Fibroblast of skin of scalp (primary cell): ENCODE data around the gene TSPOAP1.
A peak's percentile ranks its signal among the peaks of the same experiment; 100 is the strongest.

Experiments
- DNase-seq: peaks from one replicate; pipeline ENCODE4 v3.0.0-alpha.2; 2013

TSPOAP1 gene

DNA sequence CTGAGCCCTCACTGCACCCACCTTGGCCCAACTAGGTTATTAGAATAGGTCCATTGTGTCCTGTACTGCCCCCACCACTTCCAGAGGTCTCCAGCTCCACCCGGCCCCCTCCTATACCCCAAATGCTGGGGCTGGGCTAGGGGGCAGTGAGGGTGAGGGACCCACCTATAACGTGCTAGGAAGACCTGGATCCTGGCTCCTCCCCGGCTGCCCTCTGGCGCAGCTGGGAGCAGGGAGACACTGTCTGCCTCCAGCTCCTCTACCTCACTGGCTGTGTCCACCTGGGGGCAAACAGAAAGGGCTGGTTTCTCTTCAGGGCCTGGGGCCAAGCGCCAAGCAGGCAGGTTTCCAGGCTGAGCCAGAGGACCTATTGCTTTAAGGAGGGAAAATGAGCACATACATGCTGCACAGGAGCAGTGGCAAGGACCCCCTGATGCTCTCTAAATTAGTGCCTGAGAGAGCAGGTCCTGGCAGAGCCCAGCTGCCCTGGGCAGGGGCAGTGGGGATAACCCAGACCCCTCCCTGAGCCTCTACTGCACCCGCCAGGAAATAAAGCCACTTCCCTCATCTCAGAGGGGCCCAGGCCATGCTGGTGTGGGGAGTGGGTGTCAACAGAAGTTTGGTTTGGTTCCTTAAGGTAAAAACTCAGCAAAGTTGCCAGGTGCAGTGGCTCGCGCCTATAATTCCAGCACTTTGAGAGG, 12.2 kb downstream of the TSPOAP1 start:
- no peak for DNase-seq

DNA sequence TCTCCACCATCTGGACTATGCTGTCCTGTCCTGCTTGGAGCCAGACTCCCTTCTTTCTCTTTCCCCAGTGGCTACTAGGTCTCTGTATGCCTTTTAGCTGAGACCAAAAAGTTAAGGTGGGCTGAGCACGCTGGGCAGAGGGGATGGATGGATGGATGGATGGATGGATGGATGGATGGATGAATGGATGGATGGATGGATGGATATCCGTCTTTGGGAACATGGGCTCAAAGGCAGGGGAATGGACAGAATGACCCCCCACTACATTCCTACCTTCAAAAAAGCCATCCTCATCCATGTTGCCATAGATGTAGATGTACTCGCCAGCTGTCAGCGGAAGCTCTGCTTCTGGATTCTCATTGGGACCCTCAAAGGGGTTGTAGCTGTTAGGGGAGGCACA, 12.8 kb downstream of the TSPOAP1 start:
- no peak for DNase-seq

DNA sequence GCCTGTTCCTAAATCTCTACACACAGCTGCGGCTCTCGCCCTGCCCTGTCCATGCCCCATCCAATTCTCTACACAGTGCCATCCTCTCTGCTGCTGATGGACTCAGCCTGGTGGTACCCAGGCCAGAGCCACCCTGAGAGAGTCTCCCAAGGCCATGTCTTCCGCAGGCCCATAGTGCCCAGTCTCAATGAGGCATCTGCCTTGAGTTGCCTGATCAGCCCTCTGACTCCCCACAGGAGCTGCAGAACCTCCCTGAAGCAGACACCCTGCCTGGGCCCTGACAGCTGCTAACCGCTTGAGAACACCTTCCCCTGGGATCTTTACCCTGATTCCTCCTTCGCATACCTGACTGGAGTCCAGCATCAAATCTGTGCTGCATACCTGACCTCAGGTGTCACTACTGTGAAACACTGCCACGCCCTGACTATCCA, 13.3 kb downstream of the TSPOAP1 start:
- no peak for DNase-seq

DNA sequence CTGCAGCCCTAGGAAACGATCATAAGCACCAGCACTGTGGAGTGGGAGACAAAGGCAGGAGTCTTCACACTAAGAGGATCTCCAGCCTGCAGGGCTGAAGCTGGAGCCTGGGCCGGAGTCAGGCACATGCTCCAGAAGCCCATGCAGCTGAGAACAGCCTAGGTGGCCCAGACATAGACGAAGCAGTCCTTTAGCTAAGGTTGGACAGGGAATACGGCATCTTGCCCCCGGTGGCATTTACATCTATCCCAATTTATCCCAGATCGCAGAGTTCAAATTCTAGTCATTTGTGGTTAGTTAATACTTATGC, 13.9 kb downstream of the TSPOAP1 start:
- DNase-seq = no peak

DNA sequence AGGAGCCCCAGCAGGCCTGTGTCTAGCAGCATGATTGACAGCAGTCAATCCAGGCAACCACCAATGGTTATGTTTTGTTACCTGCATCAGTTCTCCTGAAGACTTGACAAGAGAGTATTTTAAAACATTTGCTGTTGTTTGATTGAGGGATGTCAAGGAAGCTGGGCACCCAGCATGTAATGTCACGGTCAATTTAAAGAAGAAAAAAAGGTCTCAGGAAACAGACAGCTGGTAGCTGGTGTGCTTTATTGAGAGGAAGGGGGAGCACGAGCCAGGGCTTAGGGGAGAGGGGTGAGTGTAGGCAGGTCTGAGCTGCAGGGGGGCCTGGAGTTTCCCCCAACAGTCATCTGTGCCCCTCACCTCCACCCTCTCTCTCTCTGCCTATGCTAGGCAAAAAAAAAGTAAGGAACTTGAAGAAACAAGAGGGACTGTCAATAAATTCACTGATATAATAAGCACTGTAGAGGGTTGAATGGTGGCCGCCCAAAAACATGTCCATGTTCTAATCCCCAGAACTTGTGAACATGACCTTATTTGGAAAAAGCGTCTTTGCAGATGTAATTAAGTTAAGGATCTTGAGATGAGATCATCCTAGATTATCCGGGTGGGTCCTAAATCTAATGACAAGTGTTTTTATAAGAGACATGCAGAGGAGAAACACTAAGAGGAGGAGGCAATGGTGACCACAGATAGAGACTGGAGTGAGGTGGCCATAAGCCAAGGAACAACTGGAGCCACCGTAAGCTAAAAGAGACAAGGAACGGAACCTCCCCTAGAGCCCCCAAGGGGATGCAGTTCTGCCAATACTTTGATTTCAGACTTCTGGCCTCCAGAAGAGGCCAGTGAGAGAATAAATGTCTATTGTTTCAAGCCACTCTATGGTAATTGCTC, 14.5 kb downstream of the TSPOAP1 start:
- no peak for DNase-seq

DNA sequence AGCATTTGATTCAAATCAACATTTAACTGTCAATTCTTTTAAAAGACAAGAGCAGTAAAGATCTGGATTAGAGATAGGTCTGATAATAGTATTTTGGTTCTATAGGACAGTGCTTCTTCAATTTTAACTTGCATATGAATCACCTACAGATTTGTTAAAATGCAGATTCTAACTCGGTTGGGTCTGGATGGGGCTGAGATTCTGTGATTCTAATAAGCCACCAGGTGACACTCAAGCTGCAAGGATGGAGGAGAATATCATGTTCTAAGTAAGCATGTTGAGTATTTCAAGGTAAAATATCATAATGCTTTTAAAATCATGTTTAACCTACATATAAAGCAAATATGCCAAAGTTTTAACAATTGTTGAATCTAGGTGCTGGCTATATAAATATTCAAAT, 15.8 kb downstream of the TSPOAP1 start:
- DNase-seq = no peak

DNA sequence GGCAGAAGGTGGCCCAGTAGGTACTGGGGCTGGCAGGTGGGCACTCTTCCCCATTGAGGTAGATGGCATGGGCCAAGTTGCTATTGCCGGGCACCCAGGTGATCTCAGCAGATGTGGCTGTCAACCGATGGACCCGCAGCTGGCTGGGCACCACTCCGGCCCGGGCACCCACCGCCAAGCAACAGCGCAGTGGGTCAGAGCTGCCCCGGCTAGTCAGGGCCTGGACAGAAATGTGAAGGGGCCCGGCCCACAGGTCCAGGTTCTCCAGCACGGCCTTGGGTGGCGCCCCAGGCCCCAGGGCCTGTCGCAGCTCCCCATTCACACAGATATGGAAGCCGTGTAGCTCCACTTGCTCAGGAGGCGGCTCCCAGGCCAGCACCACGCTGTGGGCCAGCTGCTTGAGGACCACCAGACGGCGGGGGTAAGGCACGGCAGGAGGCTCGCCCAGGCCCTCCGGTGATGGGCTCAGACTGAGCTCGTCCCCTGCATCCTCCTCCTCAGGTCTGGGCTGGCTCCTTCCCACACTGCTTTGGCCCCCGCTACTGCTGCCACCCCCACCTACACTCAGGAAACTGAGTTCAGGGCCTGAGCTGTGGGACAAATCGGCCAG, 16.5 kb downstream of the TSPOAP1 start:
- no peak for DNase-seq

DNA sequence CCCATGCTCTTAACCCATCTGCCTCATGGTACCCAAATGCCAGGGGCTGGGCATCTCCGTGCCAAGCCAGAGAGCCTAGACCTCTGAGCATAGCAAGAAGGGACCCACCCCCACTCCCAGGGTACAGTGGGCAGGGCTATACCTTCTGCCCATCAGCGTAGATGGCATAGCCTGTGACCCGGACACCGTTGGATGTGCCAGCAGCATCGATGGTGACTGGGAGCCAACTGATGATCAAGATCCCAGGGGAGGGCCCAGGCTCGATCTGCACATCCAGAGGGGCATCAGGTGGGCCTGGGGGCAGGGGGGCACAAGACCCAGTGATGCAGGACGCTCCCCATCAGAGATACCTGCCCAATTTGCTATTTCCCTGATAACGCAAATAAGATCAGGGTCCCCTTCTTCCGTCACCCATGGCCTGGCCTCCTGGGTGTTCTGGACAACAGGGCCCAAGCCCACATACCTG, 17.1 kb downstream of the TSPOAP1 start:
- DNase-seq = no peak

DNA sequence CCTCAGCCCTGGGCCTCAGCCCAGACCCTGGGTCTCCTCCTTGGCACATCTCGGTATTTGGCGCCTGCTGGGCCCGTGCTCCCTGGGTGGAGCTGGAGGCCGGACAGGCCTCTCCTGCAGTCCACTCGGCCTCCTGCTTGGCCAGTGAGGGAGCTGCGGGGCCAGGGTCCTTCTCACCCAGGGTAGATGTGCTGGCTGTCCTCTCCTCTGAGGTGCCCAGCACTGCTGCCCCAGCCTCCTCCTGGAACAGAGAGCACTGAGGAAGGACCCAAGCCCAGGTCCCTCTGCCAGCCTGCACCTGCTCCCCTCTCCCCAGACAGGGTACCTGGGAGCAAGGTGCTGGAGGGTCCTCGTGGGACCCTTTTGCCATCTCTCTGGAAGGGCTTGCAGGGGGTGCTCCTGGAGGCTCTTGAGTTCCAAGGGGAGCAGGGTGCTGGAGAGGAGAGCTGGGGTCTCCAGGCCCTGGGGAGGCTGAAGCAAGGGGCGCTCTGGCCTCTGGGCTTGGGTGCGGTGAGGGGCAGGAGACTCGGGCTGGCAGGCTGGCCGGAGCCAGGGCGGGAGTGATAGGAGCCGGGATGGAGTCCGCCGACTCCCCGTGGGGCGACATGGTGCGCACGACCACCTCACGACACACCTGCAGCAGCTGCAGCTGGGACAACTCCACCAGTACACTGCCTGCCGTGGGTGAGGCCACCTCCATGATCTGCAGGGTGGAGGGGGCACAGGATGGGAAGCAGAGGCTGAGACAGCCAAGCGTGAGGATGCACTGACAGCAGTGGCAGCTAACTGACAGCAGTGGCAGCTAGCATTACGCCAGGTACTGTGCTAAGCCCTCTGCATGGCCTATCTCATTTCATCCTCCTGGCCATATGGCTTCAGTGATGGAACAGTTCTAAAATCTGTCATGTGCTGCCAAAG, 17.8 kb downstream of the TSPOAP1 start:
- DNase-seq = no peak

DNA sequence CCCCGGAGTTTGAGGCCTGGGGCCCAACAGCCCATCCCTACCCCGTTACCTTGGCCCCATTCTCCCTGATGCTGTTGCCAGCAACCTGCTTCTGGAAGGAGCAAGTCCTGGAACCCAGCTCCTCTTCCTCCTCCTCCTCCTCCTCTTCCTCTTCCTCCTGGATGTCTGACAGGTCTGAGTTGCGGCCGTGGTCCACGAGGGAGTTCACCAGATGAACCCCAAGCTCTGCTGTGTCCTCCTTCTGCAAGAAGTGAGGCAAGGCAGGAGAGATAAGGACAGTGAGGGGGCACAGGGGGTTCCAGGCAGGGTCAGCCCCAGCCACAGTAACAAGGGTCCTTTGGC, 18.7 kb downstream of the TSPOAP1 start:
- DNase-seq = no peak

DNA sequence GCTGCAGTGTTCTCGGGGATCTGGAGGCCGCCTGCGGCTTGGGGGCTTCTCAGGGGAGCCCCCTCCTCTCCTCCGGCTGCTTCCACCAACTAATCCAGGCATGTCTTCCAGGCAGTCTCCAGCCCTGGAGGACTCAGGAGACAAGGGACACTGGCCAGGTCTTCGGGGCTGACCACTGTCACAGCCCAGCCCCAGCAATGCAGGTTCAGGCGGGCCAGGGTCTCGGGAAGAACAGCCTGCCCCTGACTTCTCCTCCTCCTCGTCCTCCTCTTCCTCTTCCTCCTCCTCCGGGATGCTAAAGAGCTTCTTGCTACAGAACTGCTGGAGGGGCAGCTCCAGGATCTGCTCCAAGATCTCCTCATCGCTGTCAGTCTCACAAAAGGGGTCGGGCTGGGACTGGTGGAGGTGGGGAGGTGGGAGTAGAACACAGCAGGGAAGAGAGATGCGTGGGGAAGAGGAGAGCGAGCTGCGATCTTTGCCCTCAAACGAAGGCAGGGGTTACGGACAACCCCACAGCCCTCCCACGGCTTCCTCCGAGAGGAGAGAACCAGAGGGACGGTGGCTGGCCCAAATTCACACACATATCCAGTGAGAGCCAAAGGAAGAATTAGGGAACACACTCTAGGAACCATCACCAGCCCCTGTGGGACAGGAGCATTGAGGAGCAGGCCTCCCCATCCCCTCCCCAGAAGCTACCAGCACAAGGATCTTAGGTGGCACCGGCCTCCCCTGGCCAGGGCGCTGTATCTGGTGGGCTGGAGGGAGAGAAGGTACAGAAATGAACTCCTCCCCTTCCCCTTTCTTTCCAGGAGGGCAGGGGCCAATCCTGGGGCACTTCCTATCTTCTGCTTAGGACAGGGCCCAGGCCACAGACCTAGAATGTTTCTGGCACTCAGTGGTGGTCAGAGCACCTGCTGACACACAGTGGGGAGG, 19.3 kb downstream of the TSPOAP1 start:
- no peak for DNase-seq

DNA sequence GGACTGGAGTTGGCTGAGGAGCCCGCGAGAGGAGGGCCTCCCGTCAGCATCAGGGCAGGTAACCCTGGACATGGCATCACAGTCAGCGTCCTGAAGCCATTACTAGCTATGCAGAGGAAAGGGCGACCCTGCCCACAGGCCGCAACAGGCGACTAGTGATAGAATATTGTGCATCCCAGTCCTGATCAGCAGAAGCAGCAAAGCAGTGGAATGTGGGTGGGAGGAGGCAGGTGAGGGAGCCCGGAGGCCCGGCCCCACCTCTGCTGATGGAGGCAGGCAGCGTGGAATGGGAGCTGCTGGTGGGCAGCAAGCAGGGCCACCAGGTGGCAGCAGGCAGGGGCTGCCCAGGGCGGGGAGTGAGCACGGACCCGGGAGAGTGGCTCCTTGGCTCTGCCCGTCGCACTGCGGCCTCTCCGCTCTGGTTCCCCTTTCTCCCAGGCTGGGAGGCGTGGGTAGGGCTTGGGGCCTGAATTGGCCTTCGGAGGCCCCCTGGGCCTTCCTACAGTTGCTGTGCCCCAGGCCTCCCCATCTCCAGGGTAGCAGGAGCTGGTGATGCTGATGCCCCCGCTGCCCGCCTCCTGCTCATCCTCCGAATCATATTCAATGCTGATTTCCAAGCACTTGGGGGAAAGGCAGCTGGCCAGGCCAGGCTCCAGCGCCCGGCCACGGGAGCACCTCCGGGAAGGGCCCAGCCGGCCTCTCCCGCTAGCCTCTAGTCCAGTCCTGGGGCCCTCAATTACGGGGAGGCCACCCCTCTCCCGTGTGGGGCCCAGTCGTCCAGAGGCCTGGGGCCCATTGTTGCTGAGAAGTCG, 20.2 kb downstream of the TSPOAP1 start:
- no peak for DNase-seq

DNA sequence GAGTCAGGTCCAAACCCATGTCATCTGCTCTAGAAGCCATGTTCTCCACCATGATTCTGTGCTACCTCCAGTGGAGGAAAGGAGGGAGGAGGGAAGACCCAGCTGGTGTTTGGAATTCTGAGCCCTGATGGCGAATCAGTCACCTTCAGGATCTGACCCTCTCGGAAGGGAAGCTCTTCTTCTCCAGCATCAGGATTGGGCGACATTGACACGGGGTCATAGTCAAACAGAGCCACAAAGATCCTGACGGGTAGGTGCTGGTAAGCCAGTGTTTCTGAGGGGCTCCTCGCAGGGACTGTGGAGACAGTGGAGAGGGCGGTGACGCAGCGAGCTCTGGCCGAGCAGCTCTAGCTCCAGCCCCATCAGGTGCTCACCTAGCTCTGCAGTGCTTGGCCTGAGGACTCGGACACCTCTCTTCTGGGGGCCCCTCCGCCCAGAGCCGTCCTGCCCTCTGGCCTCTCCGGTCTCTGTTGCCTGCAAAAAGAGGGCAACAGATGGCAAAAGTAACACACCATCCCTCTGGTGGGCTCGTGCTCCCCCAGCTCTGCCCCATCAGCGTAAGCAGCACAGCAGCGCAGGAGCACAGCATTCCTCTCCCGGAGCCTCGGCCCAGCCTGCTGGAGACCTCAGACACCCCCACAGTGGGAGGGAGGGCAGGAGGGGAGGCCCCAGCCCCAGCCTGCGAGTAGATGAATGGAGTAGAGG, 21.0 kb downstream of the TSPOAP1 start:
- DNase-seq = no peak

DNA sequence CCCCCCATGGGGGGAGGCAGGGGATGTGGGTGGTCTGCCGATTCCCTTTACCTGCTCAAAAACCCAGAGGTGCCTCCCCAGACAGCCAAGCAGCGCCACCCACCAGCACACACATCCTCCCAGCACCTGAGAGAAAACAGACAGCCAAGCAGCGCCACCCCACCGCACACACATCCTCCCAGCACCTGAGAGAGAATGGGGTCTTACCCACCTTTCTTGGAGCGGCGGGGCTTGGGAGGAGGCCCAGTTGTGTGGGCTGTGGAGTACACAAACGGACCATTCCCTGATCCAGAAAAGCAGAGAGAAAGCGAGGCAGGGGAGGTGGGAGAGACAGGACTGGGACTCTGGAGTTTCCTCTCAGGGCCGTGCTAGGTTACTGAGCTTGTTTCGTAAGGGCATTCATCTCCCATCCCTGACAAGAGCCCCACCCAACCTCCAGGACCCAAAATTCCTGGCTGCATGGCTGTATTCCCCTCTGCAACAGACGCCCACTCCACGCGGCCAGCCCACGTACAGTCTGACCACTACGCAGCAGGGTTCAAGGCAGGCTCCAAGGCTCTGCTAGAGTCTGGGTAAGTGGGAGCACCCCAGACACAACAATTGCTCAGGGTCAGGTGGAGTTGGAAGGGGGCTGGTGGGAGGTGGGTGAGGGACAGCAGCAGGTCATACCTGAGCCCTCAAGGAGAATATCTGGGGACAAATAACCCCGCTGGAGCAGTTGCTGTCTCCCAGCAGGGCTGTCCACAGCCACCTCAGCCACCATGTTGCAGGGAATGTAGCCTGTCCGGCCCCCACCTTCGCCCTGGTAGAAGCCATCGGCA, 22.3 kb downstream of the TSPOAP1 start:
- no peak for DNase-seq

DNA sequence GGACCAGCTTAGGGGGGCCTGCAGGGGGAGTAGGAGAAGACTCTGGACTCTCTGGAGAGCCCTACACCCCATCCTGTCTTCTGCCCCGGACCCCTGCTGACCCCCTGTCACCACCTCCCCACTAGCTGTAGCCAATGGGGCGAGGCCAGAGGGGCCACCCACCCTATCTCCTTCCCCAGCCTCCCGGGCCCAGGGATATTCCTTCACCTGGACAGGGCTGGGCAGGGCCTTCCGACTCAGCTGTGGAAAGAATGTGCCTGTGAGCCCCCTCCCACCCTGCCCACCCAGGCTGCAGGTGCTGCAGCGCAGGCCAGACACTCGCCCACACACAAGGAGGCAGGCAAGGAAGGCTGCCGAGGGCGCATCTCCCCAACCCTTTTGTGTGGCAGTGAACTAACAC, 23.0 kb downstream of the TSPOAP1 start:
- DNase-seq = no peak

DNA sequence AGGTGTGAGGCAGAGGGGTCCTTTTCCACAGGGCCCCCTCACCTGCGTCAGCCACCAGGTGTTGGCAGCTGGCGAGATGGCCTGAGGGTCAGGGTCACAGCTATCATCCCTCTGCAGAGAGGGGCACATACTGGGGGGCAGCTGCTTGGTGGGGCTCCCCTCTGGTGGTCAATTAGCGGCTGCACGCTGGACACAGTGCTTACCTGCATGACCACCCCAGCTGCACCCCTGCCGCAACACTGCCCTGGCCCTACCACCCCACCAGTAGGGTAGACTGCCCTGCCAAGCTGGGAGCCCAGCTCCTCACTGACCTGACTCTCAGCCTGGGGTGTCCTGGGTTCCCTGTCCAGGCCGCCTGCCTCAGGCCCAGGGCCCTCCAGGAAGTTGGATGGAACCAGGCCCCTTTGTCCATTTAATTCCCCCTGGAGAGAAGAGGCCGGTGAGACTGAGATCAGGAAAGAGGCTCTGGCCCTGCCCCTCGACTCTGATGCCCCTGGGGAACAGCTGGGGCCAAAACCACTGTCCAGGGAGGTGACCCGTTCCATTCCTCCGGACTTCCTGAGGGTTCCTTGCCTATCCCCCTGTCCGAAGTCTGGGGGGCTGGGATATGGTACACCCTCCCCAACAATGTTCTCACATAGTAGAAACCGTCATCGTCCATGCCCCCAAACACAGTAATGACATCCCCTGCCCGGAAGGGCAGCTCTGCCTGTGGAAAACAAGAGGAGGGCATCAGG, 23.7 kb downstream of the TSPOAP1 start:
- no peak for DNase-seq

DNA sequence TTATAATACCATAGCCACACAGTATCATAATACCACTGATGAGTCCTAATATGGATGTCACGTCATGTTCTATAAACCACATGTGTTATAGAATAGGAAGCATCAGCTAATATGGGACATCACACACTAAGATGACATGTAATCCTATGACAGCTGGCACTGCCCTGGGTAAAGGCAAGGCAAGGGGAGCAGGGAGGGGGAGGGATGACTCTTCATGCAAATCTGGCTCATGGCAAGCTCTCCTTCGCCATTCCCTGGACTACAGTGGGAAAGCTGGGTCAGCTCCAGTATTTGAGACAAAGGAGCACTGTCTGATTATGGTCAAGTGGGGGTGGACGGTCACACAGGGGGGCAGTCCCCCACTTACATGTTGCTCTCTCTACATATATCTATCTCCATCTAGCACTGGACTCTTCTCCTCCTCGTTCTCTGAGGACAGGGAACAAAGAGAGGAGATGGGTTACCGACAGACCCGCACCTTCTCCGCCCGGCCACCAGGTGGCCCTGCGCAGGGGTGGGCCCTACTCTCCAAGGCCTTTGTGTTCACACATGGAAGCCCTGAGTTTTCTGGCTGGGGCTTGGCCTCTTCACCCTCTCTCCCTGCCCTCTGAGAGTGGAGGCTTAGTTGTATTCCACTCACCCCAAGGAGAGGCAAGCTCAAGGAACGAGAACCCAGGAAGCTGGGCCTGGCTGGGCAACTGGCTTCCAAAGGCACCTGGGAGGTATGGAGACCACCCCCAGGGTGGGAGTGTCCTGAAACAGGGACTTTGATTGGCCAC, 24.4 kb downstream of the TSPOAP1 start:
- peak; percentile 46 for DNase-seq
